Measurements from ENCODE around the gene MRPS18A.

The MRPS18A gene

GRCh38 chr6:43687437-43688347 lies at the start of gene MRPS18A:
MRPS18A (minus strand) TSS chr6:43687791; CDS start chr6:43687779, 12 bp downstream.
- DNase-seq, result peak; percentile 81

- no peak for DNase-seq
These were observed 49.3 kb upstream of the MRPS18A start for GRCh38 chr6:43736844-43737243.

GRCh38 chr6:43736211-43736786 lies 48.7 kb upstream of the MRPS18A start:
- no peak for DNase-seq

- DNase-seq, result no peak
These were observed 48.1 kb upstream of the MRPS18A start for GRCh38 chr6:43735642-43736199.

- no peak for DNase-seq
These were observed 46.7 kb upstream of the MRPS18A start for GRCh38 chr6:43734294-43734665.

- peak; percentile 47 for DNase-seq
These were observed 46.1 kb upstream of the MRPS18A start for GRCh38 chr6:43733471-43734293.

- DNase-seq, result no peak
These were observed 43.0 kb upstream of the MRPS18A start for GRCh38 chr6:43730634-43731033.

- no peak for DNase-seq
These were observed 41.9 kb upstream of the MRPS18A start for GRCh38 chr6:43729537-43729936.

GRCh38 chr6:43728586-43728985 lies 41.0 kb upstream of the MRPS18A start:
- DNase-seq, result no peak

- no peak for DNase-seq
These were observed 40.0 kb upstream of the MRPS18A start for GRCh38 chr6:43727634-43728033.

- DNase-seq, result no peak
These were observed 38.3 kb upstream of the MRPS18A start for GRCh38 chr6:43725643-43726580.

GRCh38 chr6:43724914-43725642 lies 37.5 kb upstream of the MRPS18A start:
- DNase-seq, result peak; percentile 85

GRCh38 chr6:43724354-43724753 lies 36.8 kb upstream of the MRPS18A start:
- no peak for DNase-seq

GRCh38 chr6:43723737-43724295 lies 36.2 kb upstream of the MRPS18A start:
- DNase-seq, result peak; percentile 77

GRCh38 chr6:43722920-43723545 lies 35.4 kb upstream of the MRPS18A start:
- no peak for DNase-seq

GRCh38 chr6:43720999-43721398 lies 33.4 kb upstream of the MRPS18A start:
- no peak for DNase-seq

- DNase-seq, result no peak
These were observed 31.9 kb upstream of the MRPS18A start for GRCh38 chr6:43719511-43719910.

GRCh38 chr6:43718387-43719105 lies 31.0 kb upstream of the MRPS18A start:
- DNase-seq, result no peak

GRCh38 chr6:43717822-43718221 lies 30.2 kb upstream of the MRPS18A start:
- DNase-seq, result no peak

GRCh38 chr6:43717389-43717788 lies 29.8 kb upstream of the MRPS18A start:
- DNase-seq, result no peak
